Trophoblast cell (in vitro differentiated cells and primary cell): Measurements from ENCODE around the gene ETS1.
A peak's percentile ranks its signal among the peaks of the same experiment; 100 is the strongest.

ENCODE experiments used
- DNase-seq, 2 donors: peaks; one replicate each; pipeline ENCODE4 v3.0.0-alpha.2; 2016
- H2AFZ ChIP-seq: 2 replicates; pipeline ENCODE4 v1.6.1; 2013; ENCODE audit warnings: low read length, moderate library complexity, mild to moderate bottlenecking; ENCODE audit not compliant: insufficient read depth, poor library complexity
- H2AK5ac ChIP-seq: 2 replicates; pipeline ENCODE4 v1.6.1; 2013; ENCODE audit warnings: mild to moderate bottlenecking, low read length
- H2BK120ac ChIP-seq: 2 replicates; pipeline ENCODE4 v1.6.1; 2013; ENCODE audit warnings: low read length, mild to moderate bottlenecking, moderate library complexity; ENCODE audit not compliant: insufficient read depth, poor library complexity
- H2BK12ac ChIP-seq: 2 replicates; pipeline ENCODE4 v1.6.1; 2013; ENCODE audit warnings: mild to moderate bottlenecking, low read length, moderate library complexity
- H2BK5ac ChIP-seq: 2 replicates; pipeline ENCODE4 v1.6.1; 2013; ENCODE audit warnings: low read length, low read depth, moderate library complexity, mild to moderate bottlenecking; ENCODE audit not compliant: poor library complexity
- H3K14ac ChIP-seq: 2 replicates; pipeline ENCODE4 v1.6.1; 2013; ENCODE audit warnings: mild to moderate bottlenecking, low read length
- H3K18ac ChIP-seq: 2 replicates; pipeline ENCODE4 v1.6.1; 2013; ENCODE audit warnings: mild to moderate bottlenecking, low read length
- H3K23ac ChIP-seq: 2 replicates; pipeline ENCODE4 v1.6.1; 2013; ENCODE audit warnings: low read length
- H3K27ac ChIP-seq: 2 replicates; pipeline ENCODE4 v1.5.1; 2013; ENCODE audit warnings: low read depth, mild to moderate bottlenecking, inconsistent platforms, low read length, moderate library complexity
- H3K27me3 ChIP-seq: 2 replicates; pipeline ENCODE4 v1.6.1; 2013; ENCODE audit warnings: inconsistent platforms, mild to moderate bottlenecking, low read length, moderate library complexity; ENCODE audit not compliant: insufficient read depth
- H3K36me3 ChIP-seq, 2 experiments: 1 replicate in 1 of 2; 2 replicates in 1 of 2; pipeline ENCODE4 v1.6.1; 2013; ENCODE audit warnings: low read length in 2 of 2, mild to moderate bottlenecking in 2 of 2, moderate library complexity in 1 of 2; ENCODE audit not compliant: insufficient read depth in 2 of 2, control insufficient read depth in 1 of 2
- H3K4ac ChIP-seq: 2 replicates; pipeline ENCODE4 v1.6.1; 2013; ENCODE audit warnings: low read depth, mild to moderate bottlenecking, low read length, moderate library complexity
- H3K4me1 ChIP-seq, 2 experiments: 1 replicate in 1 of 2; 2 replicates in 1 of 2; pipeline ENCODE4 v1.6.1; 2013; ENCODE audit warnings: low read length in 2 of 2, mild to moderate bottlenecking in 2 of 2, moderate library complexity in 1 of 2; ENCODE audit not compliant: insufficient read depth in 2 of 2, control insufficient read depth in 1 of 2
- H3K4me2 ChIP-seq: 2 replicates; pipeline ENCODE4 v1.6.1; 2013; ENCODE audit warnings: inconsistent platforms, mild to moderate bottlenecking, low read length, moderate library complexity
- H3K4me3 ChIP-seq: 2 replicates; pipeline ENCODE4 v1.5.1; 2013; ENCODE audit warnings: mild to moderate bottlenecking, low read depth, low read length, inconsistent platforms
- H3K79me1 ChIP-seq: one replicate; pipeline ENCODE4 v1.6.1; 2013; ENCODE audit warnings: low read length
- H3K79me2 ChIP-seq: 2 replicates; pipeline ENCODE4 v1.6.1; 2013; ENCODE audit warnings: low read length, mild to moderate bottlenecking; ENCODE audit not compliant: control insufficient read depth, insufficient read depth, poor library complexity
- H3K9ac ChIP-seq: 2 replicates; pipeline ENCODE4 v1.6.1; 2013; ENCODE audit warnings: mild to moderate bottlenecking, low read length
- H3K9me3 ChIP-seq: 2 replicates; pipeline ENCODE4 v1.6.1; 2013; ENCODE audit warnings: low read depth, mild to moderate bottlenecking, control low read depth, inconsistent platforms, low read length; ENCODE audit not compliant: insufficient read depth
- H4K12ac ChIP-seq: 2 replicates; pipeline ENCODE4 v1.6.1; 2013; ENCODE audit warnings: low read depth, mild to moderate bottlenecking, low read length, moderate library complexity
- H4K8ac ChIP-seq: 2 replicates; pipeline ENCODE4 v1.6.1; 2013; ENCODE audit warnings: low read depth, mild to moderate bottlenecking, low read length, moderate library complexity
- H4K91ac ChIP-seq: one replicate; pipeline ENCODE4 v1.6.1; 2013; ENCODE audit warnings: low read depth, mild to moderate bottlenecking, low read length, moderate library complexity
- WGBS: extraction: QIAGEN DNeasy Blood & Tissue Kit; methylation state at CpG from one replicate; pipeline ENCODE4 v1.1.7; 2013; ENCODE audit warnings: missing lambda C conversion rate; ENCODE audit not compliant: insufficient read length, insufficient coverage; ENCODE audit errors: extremely low coverage; 5-methylcytosine and 5-hydroxymethylcytosine counted together

The ETS1 gene

DNA sequence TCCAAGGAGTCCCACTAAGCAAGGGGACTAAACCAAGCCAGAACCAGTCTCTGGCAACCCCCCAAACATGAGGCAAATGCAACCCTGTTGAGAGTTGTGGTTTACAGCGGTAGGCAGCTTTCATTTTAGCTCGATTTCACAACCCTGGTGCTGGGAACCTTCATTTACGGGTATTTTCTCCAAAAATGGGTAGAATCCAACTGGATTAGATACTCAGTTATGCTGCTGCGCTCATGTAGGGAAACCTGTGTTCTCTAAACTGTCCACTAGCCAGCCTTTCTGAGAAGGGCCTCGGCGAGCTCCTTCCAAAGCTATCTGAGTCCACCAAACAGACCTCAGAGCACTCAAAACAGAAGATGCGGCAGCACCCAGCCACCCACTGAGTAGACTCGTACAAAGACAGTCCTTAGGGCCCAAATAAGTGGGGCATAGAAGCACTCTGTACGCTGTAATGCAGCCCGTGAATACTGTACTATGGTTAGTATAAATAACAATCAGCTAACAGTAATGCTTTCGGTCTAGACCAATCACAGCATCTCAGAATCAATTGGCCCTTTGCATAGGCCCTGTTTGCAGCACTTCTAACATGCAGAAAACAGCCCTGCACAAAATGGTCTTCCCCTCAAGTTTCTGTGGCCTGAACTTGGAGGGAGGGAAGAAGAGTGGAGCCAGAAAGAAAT, 104.7 kb downstream of the ETS1 start:
- Histone ChIP-seq H3K4me2 (no peak overlapping the region), H3K27me3 (no peaks in the 10 kb centered on the region), H3K79me1 (peaks cover 3% of the 10 kb centered on the region), H2BK12ac (no peak overlapping the region), H2BK120ac (no peak overlapping the region), H3K9me3 (no peaks in the 10 kb centered on the region), H3K14ac (no peak overlapping the region), H3K4ac (peak overlapping the region; percentile 21), H3K4me1 (peaks cover 0 to 2% of the 10 kb centered on the region in 2 experiments), H4K12ac (no peak overlapping the region), H3K23ac (no peak overlapping the region), H3K9ac (no peak overlapping the region), H4K91ac (no peak overlapping the region), H3K36me3 (peaks cover 26 to 45% of the 10 kb centered on the region in 2 experiments), H4K8ac (no peak overlapping the region), H3K18ac (no peak overlapping the region), H2AK5ac (no peak overlapping the region), H3K27ac (no peak overlapping the region), H2AFZ (no peak overlapping the region), H2BK5ac (no peak overlapping the region), H3K4me3 (no peak overlapping the region), H3K79me2 (peaks cover 2% of the 10 kb centered on the region)
- WGBS, result no CpG with 5 or more reads among the region's 11 CpGs
- DNase-seq, result no peak

DNA sequence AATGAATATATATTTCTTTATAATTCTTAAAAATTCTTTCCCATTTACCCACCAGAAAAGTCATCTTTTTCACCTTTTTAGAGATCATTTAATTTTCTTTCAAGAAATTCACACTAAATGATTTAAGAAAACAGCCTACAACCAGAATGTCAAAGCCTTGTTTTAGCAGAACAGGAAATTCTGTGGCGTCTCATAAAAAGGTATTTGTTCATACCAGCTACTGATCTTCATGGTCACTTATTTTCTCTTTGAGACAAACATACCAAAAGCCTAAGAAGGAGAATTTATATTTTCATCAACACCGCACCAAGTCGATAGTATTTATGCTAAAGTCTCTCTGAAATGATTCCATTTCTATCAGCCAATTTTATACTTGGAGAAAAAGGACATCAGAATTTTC, 105.3 kb downstream of the ETS1 start:
- DNase-seq, result no peak
- Histone ChIP-seq H4K91ac (no peak overlapping the region), H3K14ac (no peak overlapping the region), H2BK120ac (no peak overlapping the region), H2AK5ac (no peak overlapping the region), H3K4me3 (no peak overlapping the region), H3K4me1 (peaks cover 3 to 5% of the 10 kb centered on the region in 2 experiments), H4K8ac (no peak overlapping the region), H3K9me3 (no peaks in the 10 kb centered on the region), H3K23ac (no peak overlapping the region), H3K9ac (no peak overlapping the region), H2BK5ac (no peak overlapping the region), H3K79me1 (peaks cover 4% of the 10 kb centered on the region), H3K18ac (no peak overlapping the region), H2BK12ac (no peak overlapping the region), H3K79me2 (peaks cover 2% of the 10 kb centered on the region), H2AFZ (no peak overlapping the region), H3K36me3 (peaks cover 23 to 47% of the 10 kb centered on the region in 2 experiments), H3K4ac (no peak overlapping the region), H3K27me3 (no peaks in the 10 kb centered on the region), H4K12ac (no peak overlapping the region), H3K27ac (no peak overlapping the region), H3K4me2 (no peak overlapping the region)
- WGBS, result no CpG with 5 or more reads among the region's 3 CpGs

DNA sequence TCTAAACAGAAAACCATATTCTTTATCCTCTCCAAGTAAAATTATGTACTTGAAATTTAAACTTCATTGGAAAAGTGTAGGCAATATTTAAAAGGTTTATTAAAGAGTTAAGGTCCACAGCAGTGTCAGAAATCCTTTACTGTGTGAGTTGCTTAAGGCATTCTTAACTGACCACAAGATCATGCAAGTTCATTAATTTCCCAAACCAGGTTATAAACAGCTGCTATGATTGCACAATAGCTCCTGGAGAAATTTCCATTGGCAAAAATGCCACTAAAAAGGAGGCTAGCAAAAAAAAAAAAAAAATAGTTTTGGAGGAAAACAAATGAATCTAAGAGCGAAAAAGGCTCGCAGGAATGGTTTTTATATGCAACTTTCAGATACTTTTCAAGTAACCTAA, 106.2 kb downstream of the ETS1 start:
- H2AK5ac ChIP-seq, result no peak overlapping the region
- H2BK5ac ChIP-seq, result no peak overlapping the region
- H3K27me3 ChIP-seq, result no peaks in the 10 kb centered on the region
- no peak overlapping the region for H3K27ac ChIP-seq
- DNase-seq, result peak in 1 of 2 donors; percentile 26
- H2BK120ac ChIP-seq, result no peak overlapping the region
- peaks cover 6 to 7% of the 10 kb centered on the region in 2 experiments for H3K4me1 ChIP-seq
- H4K8ac ChIP-seq, result no peak overlapping the region
- no peaks in the 10 kb centered on the region for H3K9me3 ChIP-seq
- H3K79me1 ChIP-seq, result peaks cover 6% of the 10 kb centered on the region
- H3K23ac ChIP-seq, result no peak overlapping the region
- no peak overlapping the region for H3K9ac ChIP-seq
- no peak overlapping the region for H2AFZ ChIP-seq
- no peak overlapping the region for H3K18ac ChIP-seq
- no peak overlapping the region for H3K4me3 ChIP-seq
- no peak overlapping the region for H4K12ac ChIP-seq
- no peak overlapping the region for H3K14ac ChIP-seq
- no peak overlapping the region for H3K4ac ChIP-seq
- H4K91ac ChIP-seq, result no peak overlapping the region
- no CpG with 5 or more reads among the region's 2 CpGs for WGBS
- peaks cover 2% of the 10 kb centered on the region for H3K79me2 ChIP-seq
- H2BK12ac ChIP-seq, result no peak overlapping the region
- no peak overlapping the region for H3K4me2 ChIP-seq
- peaks cover 21 to 43% of the 10 kb centered on the region in 2 experiments for H3K36me3 ChIP-seq

DNA sequence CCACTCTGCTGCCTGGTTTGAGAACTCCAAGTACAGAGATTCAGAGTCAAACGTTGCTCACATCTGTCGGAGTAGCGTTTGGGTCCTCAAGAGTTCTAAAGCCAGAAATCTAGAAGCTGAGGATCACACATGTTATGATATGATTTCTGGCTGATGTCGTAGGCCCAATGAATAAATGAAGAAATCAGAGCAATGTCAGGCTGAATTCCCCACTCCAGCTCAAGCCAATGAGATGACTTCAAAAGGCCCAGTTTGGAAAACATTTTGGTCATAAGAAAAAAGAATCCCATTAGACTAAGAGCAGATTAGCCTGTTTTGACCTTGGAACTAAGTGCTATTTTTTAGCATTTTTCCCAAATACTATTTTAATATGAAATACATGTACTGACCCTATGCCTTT, 106.7 kb downstream of the ETS1 start:
- H3K36me3 ChIP-seq, result peaks cover 21 to 43% of the 10 kb centered on the region in 2 experiments
- H4K12ac ChIP-seq, result no peak overlapping the region
- H3K14ac ChIP-seq, result no peak overlapping the region
- peaks cover 6% of the 10 kb centered on the region for H3K79me1 ChIP-seq
- peaks cover 2% of the 10 kb centered on the region for H3K79me2 ChIP-seq
- no peak overlapping the region for H3K23ac ChIP-seq
- no peaks in the 10 kb centered on the region for H3K27me3 ChIP-seq
- H3K4ac ChIP-seq, result no peak overlapping the region
- H3K4me1 ChIP-seq, result peaks cover 6 to 7% of the 10 kb centered on the region in 2 experiments
- H3K4me2 ChIP-seq, result no peak overlapping the region
- no peak overlapping the region for H2BK12ac ChIP-seq
- H3K18ac ChIP-seq, result no peak overlapping the region
- no peak overlapping the region for H3K9ac ChIP-seq
- H2AFZ ChIP-seq, result no peak overlapping the region
- H4K8ac ChIP-seq, result no peak overlapping the region
- H3K27ac ChIP-seq, result no peak overlapping the region
- H2BK120ac ChIP-seq, result no peak overlapping the region
- H3K4me3 ChIP-seq, result no peak overlapping the region
- no CpG with 5 or more reads among the region's 4 CpGs for WGBS
- no peak for DNase-seq
- no peak overlapping the region for H4K91ac ChIP-seq
- H2AK5ac ChIP-seq, result no peak overlapping the region
- no peaks in the 10 kb centered on the region for H3K9me3 ChIP-seq
- no peak overlapping the region for H2BK5ac ChIP-seq
